ENCODE results near the gene GPR89B.

The GPR89B gene

DNA sequence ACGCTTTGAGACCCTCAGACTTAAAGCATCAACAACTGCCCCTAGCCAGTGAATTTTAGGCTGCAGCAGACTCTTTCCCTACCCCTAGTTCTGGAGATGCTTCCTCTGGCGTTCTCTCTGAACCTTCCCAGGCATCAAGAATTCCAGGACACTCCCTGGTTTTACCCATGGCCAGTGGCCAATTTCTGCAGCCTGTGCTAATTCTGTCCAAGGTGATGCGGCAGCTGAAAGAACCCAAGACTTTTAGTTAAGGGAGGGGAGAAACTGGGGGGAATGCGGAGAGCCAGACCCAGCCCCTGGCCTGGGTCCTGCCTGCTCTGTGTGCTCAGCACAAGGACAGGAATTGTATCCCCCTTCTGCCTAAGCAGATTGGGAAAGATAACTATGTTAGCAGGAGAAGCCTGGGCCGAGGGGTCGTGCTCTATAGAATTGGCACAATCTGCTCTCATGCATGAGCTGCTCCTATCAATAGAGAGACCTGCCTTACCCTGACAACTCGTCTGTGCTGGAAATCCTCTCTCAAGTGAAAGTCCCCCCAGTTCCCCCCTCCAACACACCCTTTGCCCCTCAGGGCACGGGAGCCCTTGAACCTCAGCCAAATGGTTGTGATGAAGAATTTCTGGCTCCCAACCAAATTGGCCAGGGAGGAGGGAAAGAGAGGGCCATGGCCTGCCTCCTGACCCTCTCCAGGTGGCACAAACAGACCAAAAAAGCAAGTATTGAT lies 31.0 kb upstream of the GPR89B start:
- H3K4me3 ChIP-seq (IDR thresholded peaks at IDR 0.05; ENCODE audit: insufficient read depth, low read depth, low read length) = peak overlapping the region; percentile 28
- no peaks in the 10 kb centered on the region for H3K79me2 ChIP-seq (ENCODE audit: insufficient read depth, low read depth)
- H3K4me1 ChIP-seq (ENCODE audit: low read depth, poor library complexity, severe bottlenecking) = peaks cover 16% of the 10 kb centered on the region
- TF ChIP-seq, protein P1, sequence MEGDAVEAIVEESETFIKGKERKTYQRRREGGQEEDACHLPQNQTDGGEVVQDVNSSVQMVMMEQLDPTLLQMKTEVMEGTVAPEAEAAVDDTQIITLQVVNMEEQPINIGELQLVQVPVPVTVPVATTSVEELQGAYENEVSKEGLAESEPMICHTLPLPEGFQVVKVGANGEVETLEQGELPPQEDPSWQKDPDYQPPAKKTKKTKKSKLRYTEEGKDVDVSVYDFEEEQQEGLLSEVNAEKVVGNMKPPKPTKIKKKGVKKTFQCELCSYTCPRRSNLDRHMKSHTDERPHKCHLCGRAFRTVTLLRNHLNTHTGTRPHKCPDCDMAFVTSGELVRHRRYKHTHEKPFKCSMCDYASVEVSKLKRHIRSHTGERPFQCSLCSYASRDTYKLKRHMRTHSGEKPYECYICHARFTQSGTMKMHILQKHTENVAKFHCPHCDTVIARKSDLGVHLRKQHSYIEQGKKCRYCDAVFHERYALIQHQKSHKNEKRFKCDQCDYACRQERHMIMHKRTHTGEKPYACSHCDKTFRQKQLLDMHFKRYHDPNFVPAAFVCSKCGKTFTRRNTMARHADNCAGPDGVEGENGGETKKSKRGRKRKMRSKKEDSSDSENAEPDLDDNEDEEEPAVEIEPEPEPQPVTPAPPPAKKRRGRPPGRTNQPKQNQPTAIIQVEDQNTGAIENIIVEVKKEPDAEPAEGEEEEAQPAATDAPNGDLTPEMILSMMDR (conservative IDR thresholded peaks at IDR 0.05; ENCODE audit: low read depth, low read length) = no peak
- peak overlapping the region; percentile 11; the same call in 1 of the 2 replicates for H3K4me2 ChIP-seq
- H3K9ac ChIP-seq = no peak overlapping the region
- no peaks in the 10 kb centered on the region for H3K27me3 ChIP-seq (ENCODE audit: insufficient read depth, low read depth)
- H3K27ac ChIP-seq = no peak overlapping the region; the same call in 1 of the 2 replicates
- no peaks in the 10 kb centered on the region for H3K36me3 ChIP-seq (ENCODE audit: insufficient read depth)
- no peak overlapping the region for H2AFZ ChIP-seq (ENCODE audit: low read depth)
- H4K20me1 ChIP-seq (ENCODE audit: insufficient read depth) = no peaks in the 10 kb centered on the region

DNA sequence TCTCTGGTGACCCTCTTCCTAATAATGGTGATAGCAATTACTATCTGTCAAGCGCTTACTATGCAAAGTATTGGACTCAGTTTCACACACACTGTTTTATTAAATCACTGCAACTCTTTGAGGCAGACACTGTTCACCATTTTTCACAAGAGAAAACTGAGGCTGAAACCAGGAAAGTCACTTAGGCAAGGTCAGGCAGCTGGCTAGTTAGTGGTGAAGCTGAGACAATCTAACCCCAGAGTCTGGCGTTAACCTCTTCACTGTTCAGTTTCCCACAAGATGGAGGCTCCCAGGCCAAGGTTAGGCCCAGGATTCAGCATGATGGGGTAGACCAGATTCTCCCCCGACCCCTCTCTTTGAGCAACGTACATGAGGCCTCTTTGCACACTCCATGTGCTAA lies 30.4 kb upstream of the GPR89B start:
- H2AFZ ChIP-seq (ENCODE audit: low read depth) = peak overlapping the region; percentile 3; the same call in 1 of the 2 replicates
- TF ChIP-seq, protein P1 (conservative IDR thresholded peaks at IDR 0.05; ENCODE audit: low read depth, low read length) = no peak

DNA sequence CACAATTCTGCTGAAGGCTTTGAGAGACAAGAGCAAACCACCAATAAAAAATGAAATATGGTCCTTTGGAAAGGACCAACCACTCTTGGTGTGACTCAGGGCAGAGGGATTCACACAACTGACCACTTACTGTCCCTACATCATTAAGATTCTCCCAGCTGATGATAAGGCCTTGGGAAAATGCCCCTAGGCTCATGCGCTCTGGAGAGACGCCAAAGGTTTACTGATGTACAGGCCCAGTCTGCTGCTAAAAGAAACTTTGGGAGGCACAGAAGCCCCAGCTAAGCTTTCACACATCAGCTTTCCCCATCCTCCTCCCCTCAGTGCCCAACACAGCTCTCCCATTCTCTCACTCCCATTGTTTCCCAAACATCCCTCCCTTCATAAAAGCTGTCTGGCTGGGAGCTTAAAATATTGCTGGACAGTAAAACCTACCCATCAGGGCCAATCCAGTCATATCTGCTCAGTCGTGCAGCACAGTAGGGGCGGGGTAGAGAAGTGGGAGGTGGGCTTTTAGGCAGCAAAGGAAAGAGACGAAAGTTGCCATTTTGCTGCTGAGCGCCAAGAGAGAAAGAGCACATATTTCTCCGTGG lies 25.9 kb upstream of the GPR89B start, which contains the start of gene GJA8:
TSS of gene GJA8 (plus strand) at position 543 of the 593 bp plus-strand sequence. CDS start 5,161 bp downstream, outside the sequence.
- H3K4me1 ChIP-seq (ENCODE audit: low read depth, poor library complexity, severe bottlenecking) = peaks cover 13% of the 10 kb centered on the region
- no peak within 1 kb of the TSS for H3K4me2 ChIP-seq
- H2AFZ ChIP-seq (ENCODE audit: low read depth) = no peak within 1 kb of the TSS
- no peak within 1 kb of the TSS for H3K27ac ChIP-seq
- no peaks in the 10 kb centered on the region for H4K20me1 ChIP-seq (ENCODE audit: insufficient read depth)
- H3K4me3 ChIP-seq (IDR thresholded peaks at IDR 0.05; ENCODE audit: insufficient read depth, low read depth, low read length) = no peak within 1 kb of the TSS
- H3K27me3 ChIP-seq (ENCODE audit: insufficient read depth, low read depth) = no peaks in the 10 kb centered on the region
- TF ChIP-seq, protein P1 (conservative IDR thresholded peaks at IDR 0.05; ENCODE audit: low read depth, low read length) = no peak
- no peaks in the 10 kb centered on the region for H3K36me3 ChIP-seq (ENCODE audit: insufficient read depth)
- no peak within 1 kb of the TSS for H3K9ac ChIP-seq
- H3K79me2 ChIP-seq (ENCODE audit: insufficient read depth, low read depth) = no peaks in the 10 kb centered on the region

More for the DNA sequence above, 30.4 kb upstream of the GPR89B start:
- Histone ChIP-seq H3K4me3 (IDR thresholded peaks at IDR 0.05; ENCODE audit: insufficient read depth, low read depth, low read length) (peak overlapping the region; percentile 28), H3K27ac (peak overlapping the region; percentile 1; the same call in 1 of the 2 replicates), H3K4me1 (ENCODE audit: low read depth, poor library complexity, severe bottlenecking) (peaks cover 16% of the 10 kb centered on the region), H3K9ac (no peak overlapping the region), H3K79me2 (ENCODE audit: insufficient read depth, low read depth) (no peaks in the 10 kb centered on the region), H3K4me2 (peak overlapping the region; percentile 11; the same call in 1 of the 2 replicates), H3K36me3 (ENCODE audit: insufficient read depth) (no peaks in the 10 kb centered on the region), H3K27me3 (ENCODE audit: insufficient read depth, low read depth) (no peaks in the 10 kb centered on the region), H4K20me1 (ENCODE audit: insufficient read depth) (no peaks in the 10 kb centered on the region)

- Histone ChIP-seq H3K9ac (no peak overlapping the region), H3K4me2 (no peak overlapping the region), H3K79me2 (ENCODE audit: insufficient read depth, low read depth) (no peaks in the 10 kb centered on the region), H3K27me3 (ENCODE audit: insufficient read depth, low read depth) (no peaks in the 10 kb centered on the region), H3K27ac (no peak overlapping the region), H3K36me3 (ENCODE audit: insufficient read depth) (no peaks in the 10 kb centered on the region), H3K4me1 (ENCODE audit: low read depth, poor library complexity, severe bottlenecking) (no peaks in the 10 kb centered on the region), H3K4me3 (IDR thresholded peaks at IDR 0.05; ENCODE audit: insufficient read depth, low read depth, low read length) (no peak overlapping the region), H2AFZ (ENCODE audit: low read depth) (no peak overlapping the region), H4K20me1 (ENCODE audit: insufficient read depth) (no peaks in the 10 kb centered on the region)
- TF ChIP-seq, protein P1 (conservative IDR thresholded peaks at IDR 0.05; ENCODE audit: low read depth, low read length) = no peak
Measured at GRCh38 chr1:147904726-147905125, 23.5 kb upstream of the GPR89B start.
